AG20443 (cell line): ENCODE results near the gene MTMR2.
"Not testable (repeated sequence)": the region's sequence is repeated elsewhere in the genome, so short reads cannot be mapped to it uniquely, and the experiment has no call there.

ENCODE experiments used
- DNase-seq: peaks from one replicate; pipeline ENCODE4 v3.0.0; 2012; ENCODE audit warnings: low spot score, mixed read lengths

Gene MTMR2

GRCh38 chr11:95811052-95811451, 112.9 kb downstream of the MTMR2 start:
- not testable (repeated sequence) for DNase-seq

DNA sequence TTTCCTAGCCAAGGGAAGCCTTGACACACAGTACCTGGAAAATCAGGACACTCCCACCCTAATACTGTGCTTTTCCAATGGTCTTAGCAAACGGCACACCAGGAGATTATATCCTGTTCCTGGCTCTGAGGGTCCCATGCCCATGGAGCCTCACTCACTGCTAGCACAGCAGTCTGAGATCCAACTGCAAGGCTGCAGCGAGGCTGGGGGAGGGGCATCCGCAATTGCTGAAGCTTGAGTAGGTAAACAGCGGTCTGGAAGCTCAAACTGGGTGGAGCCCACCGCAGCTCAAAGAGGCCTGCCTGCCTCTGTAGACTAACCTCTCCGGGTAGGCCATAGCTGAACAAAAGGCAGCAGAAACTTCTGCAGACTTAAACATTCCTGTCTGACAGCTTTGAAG, 117.4 kb downstream of the MTMR2 start:
- DNase-seq: not testable (repeated sequence)

DNA sequence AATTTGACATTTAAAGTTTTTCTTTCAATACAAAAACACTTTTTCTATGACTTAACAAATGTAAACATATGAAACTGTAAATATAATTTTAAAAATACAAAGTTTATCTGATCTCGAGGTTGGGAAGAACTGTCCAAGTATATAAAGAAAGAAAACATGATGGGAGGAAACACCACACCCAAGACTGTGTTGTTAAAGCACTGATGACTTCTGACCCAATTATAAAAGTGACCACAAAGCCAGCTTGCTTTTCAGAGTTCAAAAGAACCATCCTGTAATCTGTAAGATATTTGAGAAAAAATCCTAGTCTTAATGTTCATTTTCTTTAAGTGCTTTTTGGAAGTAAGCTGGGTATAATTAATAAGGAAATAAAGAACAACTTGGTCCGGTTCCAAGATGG, 118.0 kb downstream of the MTMR2 start:
- no peak for DNase-seq

- DNase-seq: no peak
Observed at GRCh38 chr11:95803973-95804372, 119.9 kb downstream of the MTMR2 start.

DNA sequence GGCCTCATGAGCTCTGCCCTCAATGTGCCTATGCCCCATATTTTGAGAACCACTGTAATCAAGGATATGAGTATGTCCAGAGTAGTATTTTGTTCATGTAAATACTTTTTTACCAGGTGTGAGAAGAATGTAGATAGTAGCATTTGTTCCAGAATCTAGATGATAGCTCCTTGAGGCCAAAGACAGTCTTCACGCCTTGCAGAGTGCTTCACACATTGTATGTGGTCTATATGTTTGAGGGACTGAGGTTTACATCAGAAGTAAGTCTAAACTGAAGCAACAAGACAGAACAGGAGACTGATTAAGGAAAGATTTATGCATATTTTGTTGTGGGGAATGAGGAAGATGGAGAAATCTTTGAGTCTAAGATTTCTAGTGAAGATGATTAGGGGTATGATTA, 121.1 kb downstream of the MTMR2 start:
- DNase-seq: no peak

DNA sequence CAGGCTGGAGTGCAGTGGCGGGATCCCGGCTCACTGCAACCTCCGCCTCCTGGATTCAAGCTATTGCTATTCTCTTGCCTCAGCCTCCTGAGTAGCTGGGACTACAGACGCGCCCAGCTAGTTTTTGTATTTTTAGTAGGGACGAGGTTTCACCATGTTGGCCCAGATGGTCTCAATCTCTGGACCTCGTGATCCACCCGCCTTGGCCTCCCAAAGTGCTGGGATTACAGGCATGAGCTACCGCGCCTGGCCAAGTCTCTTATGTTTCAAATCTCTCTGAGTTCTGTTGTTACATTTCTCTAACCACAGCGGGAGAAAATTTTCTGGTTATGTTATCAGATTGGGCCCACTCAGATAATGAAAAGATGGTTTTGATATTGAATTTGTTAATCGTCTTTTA, 123.5 kb downstream of the MTMR2 start:
- DNase-seq: no peak

GRCh38 chr11:95799546-95799945, 124.4 kb downstream of the MTMR2 start:
- DNase-seq: peak; percentile 5

GRCh38 chr11:95796501-95796900, 127.4 kb downstream of the MTMR2 start:
- no peak for DNase-seq

DNA sequence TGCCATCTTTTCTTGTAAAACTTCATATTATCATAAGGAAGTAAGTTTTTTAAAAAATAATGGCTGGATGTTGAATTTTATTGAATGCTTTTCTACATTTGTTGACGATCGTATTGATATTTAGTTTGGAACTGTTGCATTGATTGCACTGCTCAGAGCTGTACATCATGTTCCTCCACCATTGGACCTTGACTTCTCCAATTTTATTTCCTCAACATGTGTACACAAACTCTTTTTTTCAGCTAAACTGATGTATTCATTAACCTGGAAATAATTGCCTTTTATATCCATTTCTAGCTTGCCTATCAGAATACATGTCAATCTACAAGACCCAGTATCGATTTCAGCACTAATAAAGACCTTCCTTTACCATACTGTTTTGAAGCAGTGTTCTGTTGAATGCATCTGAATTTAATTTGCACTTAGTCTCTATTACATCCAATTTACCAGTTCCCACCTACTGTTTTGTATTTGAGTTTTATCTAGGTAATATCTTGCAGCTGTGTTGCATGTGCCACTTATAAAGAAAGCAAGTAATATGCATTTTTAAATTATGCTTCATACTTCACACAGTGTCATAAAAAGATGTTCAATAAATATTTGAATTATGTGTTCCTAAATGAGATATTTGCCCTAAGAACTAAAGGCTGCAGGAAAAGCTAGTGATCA, 128.1 kb downstream of the MTMR2 start:
- no peak for DNase-seq

GRCh38 chr11:95794086-95794485, 129.8 kb downstream of the MTMR2 start:
- no peak for DNase-seq

- peak; percentile 12 for DNase-seq
Observed at GRCh38 chr11:95793116-95793515, 130.8 kb downstream of the MTMR2 start.

- DNase-seq: no peak
Observed at GRCh38 chr11:95792700-95793099, 131.2 kb downstream of the MTMR2 start.

GRCh38 chr11:95792200-95792599, 131.7 kb downstream of the MTMR2 start:
- DNase-seq: no peak

- no peak for DNase-seq
Observed at GRCh38 chr11:95791709-95792033, 132.2 kb downstream of the MTMR2 start.

DNA sequence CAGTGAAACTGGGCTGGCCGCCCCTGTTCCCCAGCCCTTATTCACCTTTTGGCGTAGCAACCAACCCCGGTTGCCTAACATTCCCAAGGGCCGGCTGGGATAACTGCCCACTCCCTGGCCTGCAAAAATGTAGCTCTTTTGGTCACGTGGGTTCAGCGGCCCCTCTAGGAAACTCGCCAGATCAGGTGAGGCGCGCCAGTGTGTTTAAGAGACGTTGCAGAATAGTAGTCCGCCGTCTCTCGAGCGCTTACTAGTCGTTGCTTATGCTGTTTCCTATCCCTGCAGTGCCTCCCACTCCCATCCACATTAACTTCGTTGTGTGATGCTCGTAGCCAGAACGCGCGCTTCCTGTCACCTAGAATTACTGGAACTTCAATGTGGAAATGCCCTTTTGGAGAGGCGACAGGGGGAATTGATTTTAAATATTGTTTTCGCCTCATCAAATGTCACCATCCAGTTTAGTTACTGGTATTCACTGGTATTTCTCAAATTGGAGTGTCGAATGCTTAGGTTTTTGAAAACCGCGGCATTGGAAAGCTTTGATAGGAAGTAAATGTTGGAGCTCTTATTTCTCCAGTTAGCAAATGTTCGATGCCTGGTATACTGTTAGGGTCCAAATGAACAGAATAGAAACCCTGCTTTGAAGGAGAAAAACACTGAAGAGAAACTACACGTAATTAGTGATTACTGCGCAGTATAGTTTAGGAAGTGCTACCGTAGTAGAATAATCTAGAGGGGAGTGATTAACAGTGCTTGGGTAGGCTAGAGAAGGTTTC, 132.8 kb downstream of the MTMR2 start:
- peak; percentile 42 for DNase-seq

DNA sequence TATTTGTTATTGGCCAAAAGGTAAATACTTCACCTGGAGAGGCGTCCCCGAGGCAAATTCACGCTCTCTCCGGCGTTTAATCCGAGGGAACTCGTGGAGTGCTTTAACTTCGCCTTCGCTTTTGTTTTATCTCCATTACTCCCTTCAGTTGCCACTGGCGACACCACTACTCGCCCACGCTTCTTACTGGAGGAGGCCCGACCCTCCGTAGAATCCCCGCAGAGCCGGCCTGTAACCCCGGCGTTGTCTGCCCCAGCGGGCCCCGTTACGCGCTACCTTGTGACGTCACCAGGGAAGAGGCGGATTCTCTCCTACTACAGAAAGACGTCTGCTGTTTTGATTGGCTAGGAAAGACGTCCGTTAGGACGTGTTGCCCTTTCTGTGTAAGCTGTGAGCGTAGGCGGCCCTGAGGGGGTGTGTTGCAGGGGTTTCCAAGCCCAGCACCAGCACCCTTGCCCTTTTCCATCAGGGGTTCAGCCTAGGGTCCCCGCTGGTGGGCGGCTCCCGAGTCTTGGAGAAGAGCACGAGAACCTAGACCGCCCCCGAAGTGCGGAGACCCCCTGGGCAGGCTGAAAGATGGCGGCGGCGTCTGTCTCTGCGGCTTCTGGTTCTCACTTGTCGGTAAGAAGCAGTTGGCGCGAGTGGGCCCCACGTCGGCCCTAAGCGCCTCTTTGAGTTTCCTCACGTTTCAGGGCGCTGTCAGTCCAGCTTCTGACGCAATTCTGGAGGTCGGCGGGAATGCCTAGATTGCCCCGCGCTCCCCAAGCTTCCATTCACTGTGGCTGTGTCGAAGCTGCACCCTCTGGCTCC, 133.6 kb downstream of the MTMR2 start, which contains the start of gene CEP57:
CEP57 (plus strand) TSS at position 376 of the 810 bp plus-strand sequence; CDS start at position 577, 201 bp downstream.
- peak; percentile 94 for DNase-seq

DNA sequence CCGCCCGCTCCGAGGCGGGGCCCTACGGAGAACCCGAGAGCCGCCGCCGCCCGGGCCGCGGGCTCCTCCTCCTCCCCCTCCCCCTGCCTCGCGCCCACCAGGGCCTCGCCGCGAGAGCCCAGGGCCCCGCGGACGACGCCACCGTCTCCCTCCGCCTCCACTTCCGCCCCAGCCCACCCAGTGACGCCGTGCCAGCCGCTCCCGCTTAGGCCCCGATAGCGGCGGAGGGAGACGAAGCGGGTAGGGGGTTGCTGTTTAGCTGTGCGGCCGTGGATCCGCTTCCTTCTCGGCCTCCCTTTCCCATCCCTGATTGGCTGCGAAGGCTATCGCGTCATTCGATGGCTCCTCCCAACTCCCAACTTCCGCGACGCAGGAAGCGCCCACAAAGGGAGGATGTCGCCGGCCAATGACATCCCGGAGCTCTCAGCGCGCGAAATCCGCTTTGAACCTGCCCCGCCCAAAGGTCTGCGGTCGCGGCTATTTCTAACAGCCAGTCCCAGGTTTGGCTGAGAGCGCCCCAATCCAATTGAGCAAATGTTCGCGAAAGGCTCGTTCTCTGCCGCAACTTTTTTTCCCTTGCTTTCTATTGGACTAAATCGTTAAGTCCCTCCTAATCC, 134.3 kb downstream of the MTMR2 start, which contains the start of gene FAM76B:
FAM76B (minus strand) TSS at position 277 of the 617 bp plus-strand sequence. CDS start 304 bp downstream, outside the sequence.
- peak; percentile 96 for DNase-seq

DNA sequence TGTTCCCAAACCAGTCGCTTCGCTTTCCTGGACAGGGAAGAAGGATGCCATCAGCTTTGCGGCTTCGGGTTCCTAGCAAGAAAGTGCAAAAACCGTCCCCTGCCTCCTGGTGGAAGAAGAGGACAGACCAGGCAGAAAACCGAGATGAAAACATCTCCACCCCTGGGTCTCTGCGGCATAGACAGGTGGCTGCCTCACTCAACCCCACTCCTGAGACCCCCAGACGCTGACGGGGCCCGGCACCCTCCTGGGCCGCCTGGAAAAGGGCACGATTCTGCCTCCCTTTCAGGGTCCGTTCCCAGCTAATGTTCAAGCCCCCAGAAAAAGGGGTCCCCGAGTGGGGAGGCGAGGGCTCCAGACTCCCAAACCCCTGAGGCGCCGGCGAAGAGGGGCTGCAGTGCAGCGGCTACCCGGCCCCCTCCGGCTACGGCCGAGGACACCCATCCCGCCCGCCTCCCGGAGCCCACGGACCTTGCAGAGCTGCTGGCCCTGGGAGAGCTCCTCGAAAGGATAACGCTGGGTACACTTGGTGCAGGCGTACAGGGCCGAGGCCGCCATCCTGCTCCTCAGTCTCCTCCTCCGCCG, 134.9 kb downstream of the MTMR2 start:
- peak; percentile 57 for DNase-seq
